ENCODE measurements around the gene B3GAT2.

B3GAT2 gene

DNA sequence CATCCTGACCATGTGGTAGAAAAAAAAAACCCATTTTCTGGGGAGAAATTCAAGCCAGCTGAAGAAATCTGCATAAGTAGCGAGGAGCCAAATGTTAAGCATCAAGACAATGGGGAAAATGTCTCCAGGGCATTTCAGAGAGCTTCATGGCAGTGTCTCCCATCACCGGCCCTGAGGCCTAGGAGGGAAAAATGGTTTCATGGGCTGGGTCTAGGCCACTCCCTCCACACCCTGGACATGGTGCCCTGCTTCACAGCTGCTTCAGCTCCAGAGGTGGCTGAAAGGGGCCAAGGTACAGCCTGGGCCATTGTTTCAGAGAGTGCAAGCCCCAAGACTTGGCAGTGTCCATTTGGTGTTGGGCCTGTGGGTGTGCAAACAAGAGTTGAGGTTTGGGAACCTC, 34.4 kb upstream of the B3GAT2 start:
- no peaks in the 10 kb centered on the region for H3K9me3 Mint-ChIP-seq
- TF ChIP-seq, protein P1, sequence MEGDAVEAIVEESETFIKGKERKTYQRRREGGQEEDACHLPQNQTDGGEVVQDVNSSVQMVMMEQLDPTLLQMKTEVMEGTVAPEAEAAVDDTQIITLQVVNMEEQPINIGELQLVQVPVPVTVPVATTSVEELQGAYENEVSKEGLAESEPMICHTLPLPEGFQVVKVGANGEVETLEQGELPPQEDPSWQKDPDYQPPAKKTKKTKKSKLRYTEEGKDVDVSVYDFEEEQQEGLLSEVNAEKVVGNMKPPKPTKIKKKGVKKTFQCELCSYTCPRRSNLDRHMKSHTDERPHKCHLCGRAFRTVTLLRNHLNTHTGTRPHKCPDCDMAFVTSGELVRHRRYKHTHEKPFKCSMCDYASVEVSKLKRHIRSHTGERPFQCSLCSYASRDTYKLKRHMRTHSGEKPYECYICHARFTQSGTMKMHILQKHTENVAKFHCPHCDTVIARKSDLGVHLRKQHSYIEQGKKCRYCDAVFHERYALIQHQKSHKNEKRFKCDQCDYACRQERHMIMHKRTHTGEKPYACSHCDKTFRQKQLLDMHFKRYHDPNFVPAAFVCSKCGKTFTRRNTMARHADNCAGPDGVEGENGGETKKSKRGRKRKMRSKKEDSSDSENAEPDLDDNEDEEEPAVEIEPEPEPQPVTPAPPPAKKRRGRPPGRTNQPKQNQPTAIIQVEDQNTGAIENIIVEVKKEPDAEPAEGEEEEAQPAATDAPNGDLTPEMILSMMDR (IDR thresholded peaks at IDR 0.05; ENCODE audit: unreplicated experiment in 3 of 3) = no peak
- no peaks in the 10 kb centered on the region for H3K36me3 Mint-ChIP-seq (ENCODE audit: low read depth)
- H3K4me3 Mint-ChIP-seq = no peak overlapping the region
- no peaks in the 10 kb centered on the region for H3K4me1 Mint-ChIP-seq
- H3K27ac Mint-ChIP-seq = no peak overlapping the region
- H3K27me3 Mint-ChIP-seq (ENCODE audit: low read depth) = no peaks in the 10 kb centered on the region

DNA sequence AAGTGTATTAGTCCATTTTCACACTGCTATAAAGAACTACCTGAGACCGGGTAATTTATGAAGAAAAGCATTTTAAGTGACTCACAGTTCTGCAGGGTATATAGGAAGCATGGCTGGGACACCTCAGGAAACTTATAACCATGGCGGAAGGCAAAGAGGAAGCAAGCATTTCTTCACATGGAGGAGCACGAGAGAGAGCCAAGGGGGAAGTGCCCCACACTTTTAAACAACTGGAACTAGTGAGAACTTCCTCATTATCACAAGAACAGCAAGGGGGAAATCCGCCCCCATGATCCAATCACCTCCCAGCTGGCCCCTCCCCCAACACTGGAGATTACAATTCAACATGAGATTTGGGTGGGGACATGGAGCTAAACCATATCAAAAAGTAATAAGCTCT, 28.3 kb upstream of the B3GAT2 start:
- Mint-ChIP-seq H3K4me1 (peaks cover 4% of the 10 kb centered on the region), H3K27ac (no peak overlapping the region), H3K9me3 (no peaks in the 10 kb centered on the region), H3K36me3 (ENCODE audit: low read depth) (no peaks in the 10 kb centered on the region), H3K4me3 (no peak overlapping the region), H3K27me3 (ENCODE audit: low read depth) (peaks cover 9% of the 10 kb centered on the region)
- TF ChIP-seq, protein P1 (IDR thresholded peaks at IDR 0.05; ENCODE audit: unreplicated experiment in 3 of 3) = no peak

DNA sequence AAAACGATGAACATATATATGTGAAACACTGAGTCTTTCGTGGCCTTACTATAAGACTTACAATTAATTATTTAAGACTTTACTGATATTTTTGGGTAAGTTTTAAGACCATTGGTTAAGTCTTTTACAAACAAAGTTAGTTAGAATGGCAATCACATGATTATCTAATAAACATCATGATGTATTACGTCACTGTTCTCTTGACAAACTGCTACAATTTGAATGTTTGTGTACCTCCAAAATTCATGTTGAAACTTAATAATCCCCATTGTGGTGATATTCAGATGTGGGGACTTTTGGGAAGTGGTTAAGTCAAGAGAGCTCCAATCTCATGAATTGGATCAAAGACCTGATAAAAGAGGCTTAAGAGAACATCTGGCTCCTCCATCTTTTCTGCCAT, 25.9 kb upstream of the B3GAT2 start:
- Mint-ChIP-seq H3K9me3 (no peaks in the 10 kb centered on the region), H3K4me3 (no peak overlapping the region), H3K4me1 (peaks cover 4% of the 10 kb centered on the region), H3K36me3 (ENCODE audit: low read depth) (no peaks in the 10 kb centered on the region), H3K27ac (no peak overlapping the region), H3K27me3 (ENCODE audit: low read depth) (peaks cover 9% of the 10 kb centered on the region)
- TF ChIP-seq, protein P1 (IDR thresholded peaks at IDR 0.05; ENCODE audit: unreplicated experiment in 3 of 3) = no peak

DNA sequence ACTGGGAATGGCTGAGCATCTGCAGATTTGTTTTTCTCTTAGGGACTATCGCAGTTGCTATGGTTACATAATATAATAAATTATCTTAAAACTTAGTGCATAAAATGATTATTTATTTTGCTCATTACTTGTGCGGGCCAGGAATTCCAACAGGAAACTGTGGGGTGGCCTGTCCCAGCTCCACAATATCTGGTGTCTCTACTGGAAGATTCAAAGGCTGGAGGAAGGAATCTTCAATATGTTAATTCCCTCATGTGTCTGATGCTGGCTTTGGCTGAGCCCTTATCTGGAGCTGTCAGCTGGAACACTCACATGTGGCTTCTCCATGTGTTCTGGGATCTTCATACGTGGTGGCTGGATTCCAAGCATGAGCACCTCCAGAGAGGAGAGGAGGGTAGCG, 23.9 kb upstream of the B3GAT2 start:
- peaks cover 4% of the 10 kb centered on the region for H3K4me1 Mint-ChIP-seq

DNA sequence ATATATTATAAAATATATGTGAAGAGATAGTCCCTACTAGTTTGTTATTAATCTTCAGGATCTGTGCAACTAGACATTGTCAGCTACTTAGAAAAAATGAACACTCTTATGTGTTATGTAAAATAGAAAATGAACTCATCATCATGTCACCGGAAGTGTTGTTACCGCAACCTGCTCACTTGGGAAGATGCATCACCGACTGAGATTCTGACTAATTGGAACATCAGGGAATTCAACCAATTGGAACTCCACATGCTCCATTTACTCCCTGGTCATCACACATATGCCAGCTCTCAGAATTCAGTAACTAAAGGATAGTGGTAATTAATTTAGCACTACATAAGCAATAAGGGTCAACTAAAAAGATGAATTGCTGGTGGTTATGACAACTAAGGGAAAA, 16.7 kb upstream of the B3GAT2 start:
- H3K9me3 Mint-ChIP-seq = peaks cover 9% of the 10 kb centered on the region
- H3K27me3 Mint-ChIP-seq (ENCODE audit: low read depth) = peaks cover 4% of the 10 kb centered on the region
- no peaks in the 10 kb centered on the region for H3K36me3 Mint-ChIP-seq (ENCODE audit: low read depth)

More for the DNA sequence above, 23.9 kb upstream of the B3GAT2 start:
- Mint-ChIP-seq H3K9me3 (no peaks in the 10 kb centered on the region), H3K36me3 (ENCODE audit: low read depth) (no peaks in the 10 kb centered on the region), H3K27me3 (ENCODE audit: low read depth) (peaks cover 13% of the 10 kb centered on the region), H3K27ac (peak overlapping the region in 1 of 3 experiments; percentile 48), H3K4me3 (no peak overlapping the region)
- TF ChIP-seq, protein P1 (IDR thresholded peaks at IDR 0.05; ENCODE audit: unreplicated experiment in 3 of 3) = no peak

DNA sequence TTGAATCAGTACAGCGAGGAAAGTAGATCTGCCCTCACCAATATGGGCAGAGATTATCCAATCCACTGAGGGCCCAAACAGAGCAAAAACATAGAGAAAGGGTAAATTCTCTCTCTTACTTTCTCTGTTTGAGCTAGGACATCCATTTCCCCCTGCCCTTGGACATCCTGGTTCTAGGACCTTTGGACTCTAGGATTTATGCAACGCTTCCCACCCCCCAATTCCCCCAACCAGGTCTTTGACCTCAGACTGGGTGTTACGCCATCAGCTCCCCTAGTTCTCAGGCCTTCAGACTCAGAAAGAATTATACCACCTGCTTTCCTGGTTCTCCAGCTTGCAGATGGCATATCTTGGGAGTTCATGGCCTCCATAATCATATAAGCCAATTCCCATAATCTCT, 10.2 kb upstream of the B3GAT2 start:
- Mint-ChIP-seq H3K36me3 (ENCODE audit: low read depth) (no peaks in the 10 kb centered on the region), H3K4me3 (no peak overlapping the region), H3K27me3 (ENCODE audit: low read depth) (no peaks in the 10 kb centered on the region), H3K4me1 (no peaks in the 10 kb centered on the region), H3K27ac (no peak overlapping the region), H3K9me3 (no peaks in the 10 kb centered on the region)
- TF ChIP-seq, protein P1 (IDR thresholded peaks at IDR 0.05; ENCODE audit: unreplicated experiment in 3 of 3) = no peak

More for the DNA sequence above, 16.7 kb upstream of the B3GAT2 start:
- H3K27ac Mint-ChIP-seq = no peak overlapping the region
- TF ChIP-seq, protein P1 (IDR thresholded peaks at IDR 0.05; ENCODE audit: unreplicated experiment in 3 of 3) = no peak
- no peak overlapping the region for H3K4me3 Mint-ChIP-seq
- no peaks in the 10 kb centered on the region for H3K4me1 Mint-ChIP-seq

Data from nephron (organoid).